Hepatocyte (in vitro differentiated cells): ENCODE data around the gene GPR152. TPM values are rescaled to one million over a fixed set of nuclear protein-coding genes. Genes with fewer than 3 reads are reported as not detected.

Source experiments
- DNase-seq: peaks from one replicate; pipeline ENCODE4 v3.0.0-alpha.2; 2016; ENCODE audit warnings: low spot score
- H2AFZ ChIP-seq: fragments of 200-600 bp; sonication (generic); 2 replicates; pipeline ENCODE4 v1.6.0; 2016; ENCODE audit warnings: antibody characterized with exemption, mild to moderate bottlenecking
- H3K27ac ChIP-seq: fragments of 200-600 bp; sonication (generic); 2 replicates; pipeline ENCODE4 v1.5.1; 2016; ENCODE audit warnings: mild to moderate bottlenecking
- H3K27me3 ChIP-seq: fragments of 200-600 bp; sonication (generic); 2 replicates; pipeline ENCODE4 v1.6.1; 2016
- H3K36me3 ChIP-seq: fragments of 200-600 bp; sonication (generic); replicated peaks from 2 replicates; pipeline ENCODE4 v1.5.1; 2016; ENCODE audit warnings: low read depth; ENCODE audit not compliant: insufficient read depth
- H3K4me1 ChIP-seq: fragments of 200-600 bp; sonication (generic); 2 replicates; pipeline ENCODE4 v1.5.1; 2016; ENCODE audit warnings: mild to moderate bottlenecking, moderate library complexity; ENCODE audit not compliant: insufficient read depth
- H3K4me2 ChIP-seq: fragments of 200-600 bp; sonication (generic); 2 replicates; pipeline ENCODE4 v1.6.0; 2016
- H3K4me3 ChIP-seq: fragments of 200-600 bp; sonication (generic); 2 replicates; pipeline ENCODE4 v1.5.1; 2016; ENCODE audit warnings: mild to moderate bottlenecking
- H3K79me2 ChIP-seq: fragments of 200-600 bp; sonication (generic); 2 replicates; pipeline ENCODE4 v1.6.0; 2017; ENCODE audit warnings: mild to moderate bottlenecking
- H3K9me2 ChIP-seq: fragments of 200-600 bp; sonication (generic); replicated peaks from 2 replicates; pipeline ENCODE4 v1.6.0; 2017; ENCODE audit warnings: mild to moderate bottlenecking; ENCODE audit not compliant: insufficient read depth
- H3K9me3 ChIP-seq: fragments of 200-600 bp; sonication (generic); 2 replicates; pipeline ENCODE4 v1.5.1; 2016; ENCODE audit warnings: low read depth, mild to moderate bottlenecking
- H4K20me1 ChIP-seq: fragments of 200-600 bp; sonication (generic); 2 replicates; pipeline ENCODE4 v1.6.0; 2016; ENCODE audit warnings: mild to moderate bottlenecking; ENCODE audit not compliant: insufficient read depth, poor library complexity, severe bottlenecking
- CTCF ChIP-seq: fragments of 200-600 bp; sonication (generic); IDR thresholded peaks from 2 replicates; pipeline ENCODE4 v1.5.1; 2016; ENCODE audit warnings: antibody characterized with exemption, mild to moderate bottlenecking; ENCODE audit not compliant: poor library complexity
- EZH2 ChIP-seq: fragments of 200-600 bp; sonication (generic); IDR thresholded peaks from 2 replicates; pipeline ENCODE4 v1.6.1; 2016; ENCODE audit warnings: antibody characterized with exemption, mild to moderate bottlenecking, borderline replicate concordance
- EZH2phosphoT487 ChIP-seq: fragments of 200-600 bp; sonication (generic); IDR thresholded peaks from one replicate; pipeline ENCODE4 v1.6.1; 2018; ENCODE audit warnings: antibody characterized with exemption, mild to moderate bottlenecking, low read depth, moderate library complexity; ENCODE audit not compliant: unreplicated experiment, severe bottlenecking
- WGBS: methylation state at CpG from one replicate; pipeline ENCODE4 v1.1.6; 2016; ENCODE audit warnings: low lambda C conversion rate; ENCODE audit errors: missing lambda C conversion rate; 5-methylcytosine and 5-hydroxymethylcytosine counted together
- polyA plus RNA-seq: library from polyadenylated mRNA; unstranded; fragments of >200 nt; fragmentation: Nextera tagmentation; extraction: Ambion mirVana; gene quantifications from 2 replicates; pipeline ENCODE4 v1.2.1, GENCODE V29; 2016
- total RNA-seq: library from RNA; depleted of rRNA; stranded (reverse); fragments of >200 nt; gene quantifications from 2 replicates; pipeline ENCODE4 v1.2.3, GENCODE V29; 2014

GPR152 gene
- total and polyA plus RNA-seq, 2 experiments from 2014 or later = not detected

DNA sequence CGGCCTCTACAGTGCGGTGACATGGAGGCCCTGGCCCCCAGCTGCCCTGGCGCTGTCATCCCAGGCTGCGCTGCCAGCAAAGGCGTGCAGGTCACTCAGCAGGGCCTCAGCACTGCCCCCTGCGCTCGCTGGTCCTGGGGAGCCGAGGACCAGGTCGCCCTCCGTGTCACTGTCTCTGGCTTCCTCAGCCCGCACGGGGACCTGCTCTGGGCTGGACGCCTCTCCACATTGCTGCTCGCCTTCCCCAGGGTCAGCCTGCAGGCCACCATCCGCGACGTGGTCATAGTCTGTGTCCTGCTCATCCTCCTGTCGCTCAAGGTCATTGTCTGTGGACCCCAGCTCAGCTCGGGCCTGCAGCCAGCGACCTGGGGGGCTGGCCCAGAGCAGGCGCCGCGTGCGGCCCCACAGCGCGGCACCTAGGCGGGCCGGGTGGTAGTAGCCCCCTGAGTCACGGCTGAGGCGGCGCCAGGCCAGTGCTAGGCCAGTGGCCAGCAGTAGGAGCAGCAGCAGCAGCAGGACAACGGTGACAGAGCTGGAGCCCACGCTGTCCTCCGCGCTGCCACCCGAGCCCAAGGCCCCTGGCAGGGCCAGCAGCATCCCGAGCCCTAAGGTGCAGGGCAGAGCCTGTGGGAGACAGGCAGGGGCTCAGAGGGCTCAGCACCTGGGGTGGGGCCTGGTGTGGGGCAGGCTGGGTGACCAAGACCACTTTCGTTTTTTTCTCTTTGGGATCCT lies 16.6 kb downstream of the GPR152 start:
- Histone ChIP-seq H3K27me3 (no peaks in the 10 kb centered on the region), H3K9me2 (no peaks in the 10 kb centered on the region), H3K36me3 (no peaks in the 10 kb centered on the region), H3K9me3 (no peaks in the 10 kb centered on the region), H3K79me2 (no peaks in the 10 kb centered on the region), H3K4me2 (no peak overlapping the region), H3K27ac (no peak overlapping the region), H2AFZ (no peak overlapping the region), H3K4me3 (no peak overlapping the region), H3K4me1 (no peaks in the 10 kb centered on the region), H4K20me1 (no peaks in the 10 kb centered on the region)
- no peak for DNase-seq
- no peak for TF ChIP-seq EZH2phosphoT487
- TF ChIP-seq CTCF = no peak
- TF ChIP-seq EZH2 = no peak
- WGBS = 95% methylated on average over 37 of the region's 38 CpGs

GRCh38 chr11:67435031-67435726 lies 17.4 kb downstream of the GPR152 start:
- no peaks in the 10 kb centered on the region for H3K4me1 ChIP-seq
- WGBS = 89% methylated on average over 19 of the region's 26 CpGs
- H3K36me3 ChIP-seq = no peaks in the 10 kb centered on the region
- no peak for DNase-seq
- H3K4me3 ChIP-seq = no peak overlapping the region
- H3K27ac ChIP-seq = no peak overlapping the region
- H3K9me3 ChIP-seq = no peaks in the 10 kb centered on the region
- no peaks in the 10 kb centered on the region for H3K27me3 ChIP-seq
- TF ChIP-seq EZH2phosphoT487 = no peak
- no peak for TF ChIP-seq CTCF
- TF ChIP-seq EZH2 = no peak
- H3K4me2 ChIP-seq = no peak overlapping the region
- peaks cover 6% of the 10 kb centered on the region for H3K79me2 ChIP-seq
- H4K20me1 ChIP-seq = no peaks in the 10 kb centered on the region
- no peaks in the 10 kb centered on the region for H3K9me2 ChIP-seq
- H2AFZ ChIP-seq = no peak overlapping the region

GRCh38 chr11:67434395-67434881 lies 18.1 kb downstream of the GPR152 start:
- Histone ChIP-seq H3K9me2 (no peaks in the 10 kb centered on the region), H3K4me2 (no peak overlapping the region), H3K27me3 (no peaks in the 10 kb centered on the region), H3K27ac (no peak overlapping the region), H3K4me1 (peaks cover 4% of the 10 kb centered on the region), H4K20me1 (no peaks in the 10 kb centered on the region), H3K36me3 (no peaks in the 10 kb centered on the region), H3K4me3 (no peak overlapping the region), H2AFZ (no peak overlapping the region), H3K9me3 (no peaks in the 10 kb centered on the region), H3K79me2 (peaks cover 13% of the 10 kb centered on the region)
- no peak for TF ChIP-seq EZH2phosphoT487
- 93% methylated on average over 23 of the region's 23 CpGs for WGBS
- no peak for DNase-seq
